Breast epithelium (tissue), 4 donors: Measurements from ENCODE around the gene CRACDL. TPM values are rescaled to one million over a fixed set of nuclear protein-coding genes. Genes with fewer than 3 reads are reported as not detected.

Experiments used
- DNase-seq, 2 donors: peaks; one replicate each; pipeline ENCODE4 v3.0.0-alpha.2; 2019; ENCODE audit warnings: low spot score in 2 of 2
- H3K27ac ChIP-seq, 2 donors: fragments of 200-600 bp; sonication (generic) in 1 of 2; one replicate each; pipeline ENCODE4 v1.5.1; 2016 to 2019; ENCODE audit warnings: mild to moderate bottlenecking in 1 of 2
- H3K27me3 ChIP-seq, 2 donors: fragments of 200-600 bp; sonication (generic) in 1 of 2; one replicate each; pipeline versions ENCODE4 v1.5.1 to v1.6.0; 2017 to 2019; ENCODE audit warnings: control low read depth in 1 of 2, mild to moderate bottlenecking in 1 of 2
- H3K36me3 ChIP-seq: fragments of 200-600 bp; one replicate; pipeline ENCODE4 v1.5.1; 2019
- H3K4me1 ChIP-seq, 2 donors: fragments of 200-600 bp; sonication (generic); one replicate each; pipeline ENCODE4 v1.5.1; 2016 to 2019; ENCODE audit warnings: control low read depth in 1 of 2
- H3K4me3 ChIP-seq, 3 donors: fragments of 200-600 bp; sonication (generic); 1 replicate in 2 of 3; 2 replicates in 1 of 3; pipeline ENCODE4 v1.5.1; 2016 to 2019; ENCODE audit warnings: mild to moderate bottlenecking in 3 of 3, moderate library complexity in 2 of 3
- H3K9me3 ChIP-seq, 2 donors: fragments of 200-600 bp; sonication (generic) in 1 of 2; one replicate each; pipeline ENCODE4 v1.5.1; 2016 to 2019; ENCODE audit warnings: control low read depth in 1 of 2
- CTCF ChIP-seq, 3 donors: fragments of 450-650 bp; IDR thresholded peaks; one replicate each; pipeline ENCODE4 v1.5.1; 2016 to 2017; ENCODE audit warnings: antibody characterized with exemption in 3 of 3, mild to moderate bottlenecking in 3 of 3, moderate library complexity in 3 of 3
- POLR2A ChIP-seq: fragments of 450-650 bp; IDR thresholded peaks from one replicate; pipeline ENCODE4 v1.6.1; 2016; ENCODE audit warnings: antibody characterized with exemption, mild to moderate bottlenecking, moderate library complexity
- POLR2AphosphoS5 ChIP-seq, 3 donors: sonication (generic); formaldehyde crosslinking; IDR thresholded peaks; one replicate each; pipeline ENCODE4 v1.6.1; 2017; ENCODE audit warnings: antibody characterized with exemption in 3 of 3
- intact Hi-C: fragments of 100-400 bp; cut with DNase I; formaldehyde crosslinking; loops from one replicate; pipeline ENCODE4 v1.15.1; 2023; ENCODE audit warnings: low total_unique reads
- total RNA-seq, 3 donors: library from RNA; depleted of rRNA; stranded (reverse); fragments of >200 nt; gene quantifications; one replicate each; pipeline ENCODE4 v1.1.0, GENCODE V29; 2016

The CRACDL gene
- total RNA-seq, 3 donors from 2014 or later = 0.96 to 12.1 (median 10.8) TPM

GRCh38 chr2:98910349-98911125 lies 25.5 kb downstream of the CRACDL start:
- Histone ChIP-seq H3K36me3 (no peaks in the 10 kb centered on the region), H3K27me3 (no peaks in the 10 kb centered on the region), H3K4me3 (no peak overlapping the region), H3K9me3 (no peaks in the 10 kb centered on the region), H3K4me1 (peaks cover 4 to 13% of the 10 kb centered on the region in 2 donors), H3K27ac (no peak overlapping the region)
- intact Hi-C loops = no loop called here
- DNase-seq = no peak
- no peak for TF ChIP-seq CTCF (IDR thresholded peaks at IDR 0.05)
- no peak for TF ChIP-seq POLR2AphosphoS5 (IDR thresholded peaks at IDR 0.05)

- intact Hi-C loops = no loop called here
- DNase-seq = peak; percentile 73 to 87
- no peak overlapping the region for H3K4me3 ChIP-seq
Measured at GRCh38 chr2:98909317-98910211, 26.5 kb downstream of the CRACDL start.

GRCh38 chr2:98908931-98909316 lies 27.1 kb downstream of the CRACDL start:
- H3K27ac ChIP-seq = no peak overlapping the region
- H3K9me3 ChIP-seq = no peaks in the 10 kb centered on the region
- peaks cover 4 to 13% of the 10 kb centered on the region in 2 donors for H3K4me1 ChIP-seq
- DNase-seq = no peak
- intact Hi-C loops = no loop called here
- no peaks in the 10 kb centered on the region for H3K36me3 ChIP-seq
- no peaks in the 10 kb centered on the region for H3K27me3 ChIP-seq
- H3K4me3 ChIP-seq = no peak overlapping the region
- TF ChIP-seq POLR2AphosphoS5 (IDR thresholded peaks at IDR 0.05) (no peak), POLR2A (no peak), CTCF (IDR thresholded peaks at IDR 0.05) (no peak)

More at GRCh38 chr2:98909317-98910211, 26.5 kb downstream of the CRACDL start:
- Histone ChIP-seq H3K36me3 (no peaks in the 10 kb centered on the region), H3K27me3 (no peaks in the 10 kb centered on the region), H3K4me1 (peaks cover 4 to 13% of the 10 kb centered on the region in 2 donors), H3K9me3 (no peaks in the 10 kb centered on the region), H3K27ac (peak overlapping the region; percentile 39 to 73)
- TF ChIP-seq POLR2AphosphoS5 (IDR thresholded peaks at IDR 0.05) (no peak), CTCF (IDR thresholded peaks at IDR 0.05) (no peak), POLR2A (no peak)

- H3K36me3 ChIP-seq = no peaks in the 10 kb centered on the region
- H3K4me1 ChIP-seq = peaks cover 0 to 13% of the 10 kb centered on the region in 2 donors
- intact Hi-C loops = no loop called here
- no peaks in the 10 kb centered on the region for H3K9me3 ChIP-seq
- no peaks in the 10 kb centered on the region for H3K27me3 ChIP-seq
- TF ChIP-seq POLR2AphosphoS5 (IDR thresholded peaks at IDR 0.05) (no peak), POLR2A (no peak), CTCF (IDR thresholded peaks at IDR 0.05) (no peak)
- H3K27ac ChIP-seq = no peak overlapping the region
- no peak overlapping the region for H3K4me3 ChIP-seq
- DNase-seq = no peak
Measured at GRCh38 chr2:98907966-98908905, 27.8 kb downstream of the CRACDL start.
